ENCODE results near the gene PPP1R12B. TPM values are rescaled to one million over a fixed set of nuclear protein-coding genes. Genes with fewer than 3 reads are reported as not detected.
"Not testable (repeated sequence)": the region's sequence is repeated elsewhere in the genome, so short reads cannot be mapped to it uniquely, and the experiment has no call there.

PPP1R12B gene
- total and polyA plus RNA-seq, 12 donors, result 16.5 to 969 (median 604) TPM

GRCh38 chr1:202615501-202616354 is 267.2 kb downstream of the PPP1R12B start:
- peak overlapping the region; percentile 7 to 86 (median 72) for H3K27ac ChIP-seq
- no peaks in the 10 kb centered on the region for H3K36me3 ChIP-seq
- WGBS, 2 donors, result 30 to 32% methylated on average over 11 of the region's 11 CpGs
- ATAC-seq (peak; percentile 68 to 90 (median 81)), DNase-seq (peak; percentile 36 to 49)
- H3K4me3 ChIP-seq, result no peak overlapping the region
- no peak for TF ChIP-seq CTCF (IDR thresholded peaks at IDR 0.05)
- H3K27me3 ChIP-seq, result peaks cover 0 to 86% (median 0%) of the 10 kb centered on the region in 7 donors
- intact Hi-C loops (cut with DNase I), result loop anchor here in 1 of 10 donors (10.0 kb wide), 1 partner anchor 271 kb away; the partner anchor contains the start of genes PPP1R12B and UBE2T
- peaks cover 9 to 55% (median 37%) of the 10 kb centered on the region in 9 donors for H3K4me1 ChIP-seq
- H3K9me3 ChIP-seq, result no peaks in the 10 kb centered on the region

DNA sequence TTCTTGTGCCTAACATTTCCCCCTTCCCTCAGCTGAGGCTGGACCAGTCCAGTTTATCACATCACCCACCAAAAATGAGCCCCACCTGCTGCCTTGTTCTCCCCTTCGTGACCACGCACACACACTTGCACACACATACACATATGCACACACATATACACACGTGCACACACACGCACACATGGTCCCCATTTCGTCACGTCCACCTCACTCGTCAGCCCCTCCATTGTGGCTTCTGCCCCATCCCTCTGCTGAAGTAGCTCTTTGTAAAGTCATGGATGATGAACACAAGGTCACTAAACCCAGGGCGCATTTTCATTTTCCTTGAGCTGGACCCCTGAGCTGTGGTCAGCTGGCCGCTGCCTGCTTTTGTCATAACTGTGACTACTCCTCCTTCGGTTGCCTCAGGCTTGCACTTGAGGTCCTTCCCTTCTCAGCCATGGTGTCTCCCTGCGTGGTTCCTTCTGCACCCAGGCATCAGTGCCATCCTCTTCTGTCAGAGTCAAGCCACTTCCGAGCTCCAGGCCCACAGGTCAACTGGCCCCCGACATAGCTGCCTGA is 267.9 kb downstream of the PPP1R12B start:
- TF ChIP-seq CTCF (IDR thresholded peaks at IDR 0.05), result no peak
- intact Hi-C loops (cut with DNase I), result loop anchor here in 1 of 10 donors (10.0 kb wide), 1 partner anchor 272 kb away; the partner anchor contains the start of genes PPP1R12B and UBE2T
- peak overlapping the region in 7 of 10 donors; percentile 66 to 86 (median 77) for H3K27ac ChIP-seq
- 87 to 92% methylated on average over 13 of the region's 13 CpGs for WGBS, 2 donors
- no peak overlapping the region for H3K4me3 ChIP-seq
- ATAC-seq (no peak), DNase-seq (no peak)
- peaks cover 9 to 55% (median 37%) of the 10 kb centered on the region in 9 donors for H3K4me1 ChIP-seq
- H3K36me3 ChIP-seq, result no peaks in the 10 kb centered on the region
- no peaks in the 10 kb centered on the region for H3K9me3 ChIP-seq
- H3K27me3 ChIP-seq, result peaks cover 0 to 88% (median 0%) of the 10 kb centered on the region in 7 donors

DNA sequence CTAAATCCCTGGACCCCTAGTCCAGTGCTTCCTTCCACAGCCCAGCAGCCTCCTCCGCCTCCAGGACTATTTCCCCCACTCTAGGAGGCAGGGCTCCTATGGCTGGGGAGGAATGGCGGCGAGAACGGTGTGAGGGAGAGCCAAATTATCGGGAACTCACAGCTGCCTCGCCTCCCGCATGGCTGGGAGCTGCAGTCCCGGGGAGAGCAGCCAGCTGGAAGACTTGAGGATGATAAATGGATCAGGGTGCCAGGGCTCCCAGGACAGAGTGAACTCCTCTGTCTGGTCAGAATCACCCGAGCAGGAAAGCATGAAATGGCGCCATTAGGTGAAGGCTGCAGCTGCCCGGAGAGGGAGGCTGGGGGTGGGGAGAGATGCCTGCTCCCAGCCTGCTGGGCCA is 270.5 kb downstream of the PPP1R12B start:
- not testable (repeated sequence) for H3K9me3 ChIP-seq, H3K4me3 ChIP-seq, H3K36me3 ChIP-seq
- Histone ChIP-seq H3K4me1 (peaks cover 9 to 62% (median 46%) of the 10 kb centered on the region in 9 donors), H3K27ac (peak overlapping the region in 7 of 10 donors; percentile 12 to 58 (median 50)), H3K27me3 (peaks cover 0 to 87% (median 0%) of the 10 kb centered on the region in 7 donors)
- ATAC-seq, result peak in 7 of 8 donors; percentile 6 to 44 (median 29)
- intact Hi-C loops (cut with DNase I), result loop anchor here in 1 of 10 donors (10.0 kb wide), 1 partner anchor 274 kb away; the partner anchor contains the start of genes PPP1R12B and UBE2T
- peak; percentile 22 to 30 for DNase-seq
- 51 to 52% methylated on average over 11 of the region's 11 CpGs for WGBS, 2 donors

DNA sequence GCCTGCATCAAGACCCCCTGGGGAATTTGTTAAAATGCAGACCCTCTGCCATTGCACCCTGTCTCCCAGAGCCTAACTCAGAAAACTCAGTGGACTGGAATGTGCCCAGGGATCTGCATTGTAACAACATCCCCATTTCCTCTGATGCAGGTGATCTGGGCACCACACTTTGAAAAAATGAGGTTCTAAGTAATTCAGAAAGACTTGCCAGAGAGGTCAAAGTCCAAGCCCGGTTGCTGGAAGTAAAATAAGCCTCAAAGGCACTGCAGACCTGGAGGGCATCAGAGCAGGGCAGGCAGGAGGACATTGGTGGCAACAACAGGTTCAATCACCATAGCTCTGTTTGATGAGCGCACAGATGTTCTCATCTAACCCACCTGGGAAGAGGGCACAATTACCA is 271.0 kb downstream of the PPP1R12B start:
- TF ChIP-seq CTCF (IDR thresholded peaks at IDR 0.05), result no peak
- Histone ChIP-seq H3K36me3 (no peaks in the 10 kb centered on the region), H3K4me3 (no peak overlapping the region), H3K4me1 (peaks cover 9 to 57% (median 41%) of the 10 kb centered on the region in 9 donors), H3K27ac (peak overlapping the region in 6 of 10 donors; percentile 12 to 58 (median 40)), H3K9me3 (no peaks in the 10 kb centered on the region), H3K27me3 (peaks cover 0 to 82% (median 0%) of the 10 kb centered on the region in 7 donors)
- DNase-seq (no peak), ATAC-seq (no peak)
- intact Hi-C loops (cut with DNase I), result loop anchor here in 1 of 10 donors (10.0 kb wide), 1 partner anchor 275 kb away; the partner anchor contains the start of genes PPP1R12B and UBE2T
- 89 to 98% methylated on average over 2 of the region's 2 CpGs for WGBS, 2 donors

GRCh38 chr1:202620036-202620435 is 271.5 kb downstream of the PPP1R12B start:
- peaks cover 7 to 52% (median 35%) of the 10 kb centered on the region in 9 donors for H3K4me1 ChIP-seq
- H3K36me3 ChIP-seq, DNase-seq, H3K27ac ChIP-seq, ATAC-seq, H3K4me3 ChIP-seq, H3K9me3 ChIP-seq: not testable (repeated sequence)
- peaks cover 0 to 77% (median 0%) of the 10 kb centered on the region in 7 donors for H3K27me3 ChIP-seq
- 100% methylated on average over 2 of the region's 2 CpGs for WGBS, 2 donors
- intact Hi-C loops (cut with DNase I), result loop anchor here in 3 of 10 donors (5.0 to 10.0 kb wide), 4 partner anchors 33 to 275 kb away; partner anchors contain the start of genes PPP1R12B (in 1 of the 3) and UBE2T (in 1 of the 3)
